ENCODE measurements around the gene GAB2.

The GAB2 gene

DNA sequence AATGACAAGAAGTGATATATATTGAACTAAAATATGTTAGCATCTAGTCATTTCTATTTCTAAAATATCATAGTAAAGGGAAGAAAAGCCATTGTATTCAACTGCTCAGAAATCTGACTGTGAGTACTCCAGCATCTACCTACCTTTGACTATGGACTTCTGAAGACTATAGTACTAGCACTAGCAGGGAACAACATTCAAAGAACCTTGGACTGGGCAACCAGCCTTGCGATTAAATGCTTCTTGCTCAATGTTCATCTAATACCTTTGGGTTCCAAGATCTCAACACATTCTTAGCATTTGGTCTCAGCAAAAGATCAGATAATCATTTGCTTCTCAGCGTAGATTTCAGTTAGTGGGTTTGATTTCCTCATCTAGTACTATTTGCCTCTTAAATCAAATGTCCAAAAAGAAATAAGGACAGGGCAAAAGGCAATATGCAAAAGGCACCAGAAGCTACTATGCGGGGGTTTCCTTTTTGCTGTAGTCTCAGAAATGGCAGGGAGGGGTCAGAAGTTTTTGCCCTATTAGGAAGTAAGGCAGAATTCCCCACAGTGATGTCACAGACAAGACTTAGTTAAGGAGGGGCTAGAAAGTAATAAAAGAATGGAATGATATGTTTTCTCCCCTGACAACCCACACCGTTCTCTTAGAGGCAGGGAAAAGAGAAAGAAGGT lies 80.6 kb downstream of the GAB2 start:
- no peaks in the 10 kb centered on the region for H3K27me3 ChIP-seq (replicated peaks)
- no peak for DNase-seq
- in situ Hi-C loops (cut with HindIII; ENCODE audit: low pct_ligation_motif_present, low sequenced_read_pairs), result no loop called here
- no peak for TF ChIP-seq CTCF (IDR thresholded peaks at IDR 0.05; ENCODE audit: low read depth, low read length, missing control alignments)
- no peak overlapping the region for H3K4me3 ChIP-seq (ENCODE audit: low read depth, low read length)
- no peaks in the 10 kb centered on the region for H3K36me3 ChIP-seq (replicated peaks)
- no peak overlapping the region for H3K27ac ChIP-seq

DNA sequence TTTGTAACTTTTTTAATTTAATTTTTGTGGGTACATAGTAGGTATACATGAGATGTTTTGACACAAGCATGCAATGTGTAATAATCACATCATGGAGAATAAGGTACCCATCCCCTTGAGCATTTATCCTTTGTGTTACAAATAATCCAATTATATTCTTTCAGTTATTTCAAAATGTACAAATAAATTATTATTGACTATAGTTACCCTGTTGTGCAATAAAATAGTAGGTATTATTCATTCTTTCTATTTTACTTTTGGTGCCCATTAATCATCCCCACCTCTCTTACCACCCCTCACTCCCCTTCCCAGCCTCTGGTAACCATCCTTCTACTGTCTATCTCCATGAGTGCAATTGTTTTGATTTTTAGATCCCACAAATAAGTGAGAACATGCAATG lies 83.5 kb downstream of the GAB2 start:
- no peaks in the 10 kb centered on the region for H3K36me3 ChIP-seq (replicated peaks)
- no peaks in the 10 kb centered on the region for H3K27me3 ChIP-seq (replicated peaks)
- no peak for DNase-seq
- no peak overlapping the region for H3K4me3 ChIP-seq (ENCODE audit: low read depth, low read length)
- TF ChIP-seq CTCF (IDR thresholded peaks at IDR 0.05; ENCODE audit: low read depth, low read length, missing control alignments), result no peak
- no peak overlapping the region for H3K27ac ChIP-seq
- in situ Hi-C loops (cut with HindIII; ENCODE audit: low pct_ligation_motif_present, low sequenced_read_pairs), result no loop called here

DNA sequence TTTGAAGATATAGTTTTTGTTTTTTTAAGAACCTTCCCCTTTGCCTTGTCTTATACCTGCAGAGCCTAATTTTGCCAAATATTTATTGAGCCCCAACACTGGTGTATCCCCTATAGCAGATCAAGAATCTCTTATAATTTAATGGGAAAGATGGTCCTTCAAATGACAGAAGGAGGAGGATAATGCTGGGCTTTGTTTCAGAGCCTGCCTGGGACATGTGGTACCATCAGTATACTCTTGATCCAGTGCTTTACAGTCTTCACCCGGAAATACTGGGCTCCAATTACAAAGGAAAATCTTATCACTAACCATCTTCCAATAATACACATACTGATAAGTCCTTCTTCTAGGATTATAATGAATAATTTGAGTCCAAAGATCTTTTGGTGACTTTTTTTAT lies 84.7 kb downstream of the GAB2 start:
- DNase-seq, result no peak
- H3K27ac ChIP-seq, result no peak overlapping the region
- in situ Hi-C loops (cut with HindIII; ENCODE audit: low pct_ligation_motif_present, low sequenced_read_pairs), result no loop called here
- TF ChIP-seq CTCF (IDR thresholded peaks at IDR 0.05; ENCODE audit: low read depth, low read length, missing control alignments), result no peak
- no peaks in the 10 kb centered on the region for H3K27me3 ChIP-seq (replicated peaks)
- H3K4me3 ChIP-seq (ENCODE audit: low read depth, low read length), result no peak overlapping the region
- H3K36me3 ChIP-seq (replicated peaks), result no peaks in the 10 kb centered on the region

- Histone ChIP-seq H3K27ac (no peak overlapping the region), H3K4me3 (ENCODE audit: low read depth, low read length) (no peak overlapping the region), H3K27me3 (replicated peaks) (no peaks in the 10 kb centered on the region), H3K36me3 (replicated peaks) (no peaks in the 10 kb centered on the region)
- in situ Hi-C loops (cut with HindIII; ENCODE audit: low pct_ligation_motif_present, low sequenced_read_pairs), result no loop called here
- TF ChIP-seq CTCF (IDR thresholded peaks at IDR 0.05; ENCODE audit: low read depth, low read length, missing control alignments), result no peak
- DNase-seq, result no peak
These were observed 85.3 kb downstream of the GAB2 start for GRCh38 chr11:78332174-78332866.

GRCh38 chr11:78331711-78332110 lies 85.9 kb downstream of the GAB2 start:
- in situ Hi-C loops (cut with HindIII; ENCODE audit: low pct_ligation_motif_present, low sequenced_read_pairs), result no loop called here
- no peak for TF ChIP-seq CTCF (IDR thresholded peaks at IDR 0.05; ENCODE audit: low read depth, low read length, missing control alignments)
- no peaks in the 10 kb centered on the region for H3K36me3 ChIP-seq (replicated peaks)
- no peak for DNase-seq
- H3K27ac ChIP-seq, result no peak overlapping the region
- H3K27me3 ChIP-seq (replicated peaks), result no peaks in the 10 kb centered on the region
- H3K4me3 ChIP-seq (ENCODE audit: low read depth, low read length), result no peak overlapping the region

All from brain microvascular endothelial cell (primary cell).